GM23338 (cell line): ENCODE results near the gene CD247. TPM values are rescaled to one million over a fixed set of nuclear protein-coding genes. Genes with fewer than 3 reads are reported as not detected.

Experiments
- ATAC-seq: fragments of 200-7000 bp; cut with Tn5 transposase; 3 replicates; pipeline ENCODE4 v1.9.1; 2020
- DNase-seq: peaks from one replicate; pipeline ENCODE4 v3.0.0-alpha.2; 2015; ENCODE audit warnings: low spot score
- H2AFZ ChIP-seq: fragments of 200-600 bp; sonication (generic); 2 replicates; pipeline ENCODE4 v1.8.0; 2016; ENCODE audit warnings: antibody characterized with exemption, mild to moderate bottlenecking, moderate library complexity
- H3F3A ChIP-seq: fragments of 200-600 bp; sonication (generic); replicated peaks from 2 replicates; pipeline ENCODE4 v1.8.0; 2017; ENCODE audit warnings: antibody characterized with exemption, mixed run types, low read depth
- H3K27ac ChIP-seq: fragments of 200-600 bp; sonication (generic); 2 replicates; pipeline ENCODE4 v1.6.1; 2016; ENCODE audit warnings: low read depth
- H3K27me3 ChIP-seq: fragments of 200-600 bp; sonication (generic); 2 replicates; pipeline ENCODE4 v1.8.0; 2016; ENCODE audit warnings: mild to moderate bottlenecking, mixed run types, moderate library complexity; ENCODE audit not compliant: insufficient read depth
- H3K36me3 ChIP-seq: fragments of 200-600 bp; sonication (generic); 2 replicates; pipeline ENCODE4 v1.8.0; 2016; ENCODE audit warnings: mild to moderate bottlenecking; ENCODE audit not compliant: insufficient read depth
- H3K4me1 ChIP-seq: fragments of 200-600 bp; sonication (generic); 2 replicates; pipeline ENCODE4 v1.8.0; 2016; ENCODE audit warnings: mild to moderate bottlenecking, moderate library complexity; ENCODE audit not compliant: insufficient read depth
- H3K4me2 ChIP-seq: fragments of 200-600 bp; sonication (generic); 2 replicates; pipeline ENCODE4 v1.7.1; 2017; ENCODE audit warnings: mixed run types
- H3K4me3 ChIP-seq: fragments of 200-600 bp; sonication (generic); 2 replicates; pipeline ENCODE4 v1.6.1; 2016; ENCODE audit warnings: mixed run types
- H3K79me2 ChIP-seq: fragments of 200-600 bp; sonication (generic); replicated peaks from 2 replicates; pipeline ENCODE4 v1.8.0; 2017; ENCODE audit warnings: mild to moderate bottlenecking; ENCODE audit not compliant: insufficient read depth
- H3K9me2 ChIP-seq: fragments of 200-600 bp; sonication (generic); 2 replicates; pipeline ENCODE4 v1.8.0; 2017; ENCODE audit not compliant: insufficient read depth
- H4K20me1 ChIP-seq: fragments of 200-600 bp; sonication (generic); replicated peaks from 2 replicates; pipeline ENCODE4 v1.8.0; 2017; ENCODE audit warnings: mild to moderate bottlenecking; ENCODE audit not compliant: insufficient read depth
- H3K27ac Mint-ChIP-seq: 2 replicates; pipeline ENCODE4 v1.8.0; 2020; ENCODE audit warnings: inconsistent platforms, mild to moderate bottlenecking, moderate library complexity, mixed read lengths
- H3K27me3 Mint-ChIP-seq: 3 replicates; pipeline ENCODE4 v1.8.0; 2022; ENCODE audit warnings: low read depth, mild to moderate bottlenecking, moderate library complexity, mixed read lengths, inconsistent platforms; ENCODE audit not compliant: insufficient read depth, poor library complexity
- H3K36me3 Mint-ChIP-seq: 3 replicates; pipeline ENCODE4 v1.8.0; 2021; ENCODE audit warnings: low read depth, mild to moderate bottlenecking, inconsistent platforms, moderate library complexity, mixed read lengths
- H3K4me1 Mint-ChIP-seq: 3 replicates; pipeline ENCODE4 v1.8.0; 2020; ENCODE audit warnings: mild to moderate bottlenecking, inconsistent platforms, mixed read lengths
- H3K4me3 Mint-ChIP-seq: 3 replicates; pipeline ENCODE4 v1.8.0; 2021; ENCODE audit warnings: moderate library complexity, mild to moderate bottlenecking, inconsistent platforms, mixed read lengths
- H3K9me3 Mint-ChIP-seq: 3 replicates; pipeline ENCODE4 v1.8.0; 2020; ENCODE audit warnings: moderate library complexity, mild to moderate bottlenecking, inconsistent platforms, mixed read lengths
- EZH2 ChIP-seq: fragments of 200-600 bp; sonication (generic); IDR thresholded peaks from one replicate; pipeline ENCODE4 v1.8.0; 2017; ENCODE audit warnings: antibody characterized with exemption, mild to moderate bottlenecking, low read depth; ENCODE audit not compliant: unreplicated experiment
- POLR2AphosphoS5 ChIP-seq: IDR thresholded peaks from 2 replicates; pipeline ENCODE4 v1.6.1; 2016; ENCODE audit warnings: antibody characterized with exemption, low read depth
- STAT1 ChIP-seq: IDR thresholded peaks from one replicate; pipeline ENCODE4 v1.6.1; 2016; ENCODE audit warnings: antibody characterized with exemption; ENCODE audit not compliant: unreplicated experiment
- ZNF114 ChIP-seq: fragments of 250-450 bp; sonication (Bioruptor Pico); IDR thresholded peaks from 2 replicates; pipeline ENCODE4 v1.5.0; 2020; ENCODE audit warnings: mild to moderate bottlenecking, moderate library complexity
- ZNF331 ChIP-seq: fragments of 250-450 bp; sonication (Bioruptor Pico); IDR thresholded peaks from 2 replicates; pipeline ENCODE4 v1.5.0; 2020; ENCODE audit warnings: low read depth, mild to moderate bottlenecking, moderate library complexity
- polyA plus RNA-seq: library from polyadenylated mRNA; unstranded; fragments of >200 nt; fragmentation: Nextera tagmentation; extraction: Ambion mirVana; gene quantifications from 2 replicates; pipeline ENCODE4 v1.2.1, GENCODE V29; 2016
- total RNA-seq: library from RNA; depleted of rRNA; stranded (reverse); fragments of >200 nt; shearing (Covaris generic); gene quantifications from 2 replicates; pipeline ENCODE4 v1.2.3, GENCODE V29; 2014
- TF ChIP-seq, protein P1 (sequence below): IDR thresholded peaks from one replicate; pipeline ENCODE4 v1.6.1; 2018; ENCODE audit warnings: antibody characterized with exemption; ENCODE audit not compliant: unreplicated experiment
- TF ChIP-seq, protein P2 (sequence below), 2 experiments: fragments of 200-600 bp in 1 of 2; sonication (generic) in 1 of 2; conservative IDR thresholded peaks; 2 replicates each; pipeline versions ENCODE4 v1.5.1 to v1.6.1; 2016 to 2017; ENCODE audit warnings: antibody characterized with exemption in 2 of 2, low read depth in 2 of 2, mild to moderate bottlenecking in 2 of 2, moderate library complexity in 1 of 2
- TF ChIP-seq, protein P3 (sequence below): IDR thresholded peaks from 2 replicates; pipeline ENCODE4 v1.6.1; 2016; ENCODE audit warnings: antibody characterized with exemption

CD247 gene
- total and polyA plus RNA-seq, 2 experiments from 2014 or later: 1.2 to 1.4 TPM

DNA sequence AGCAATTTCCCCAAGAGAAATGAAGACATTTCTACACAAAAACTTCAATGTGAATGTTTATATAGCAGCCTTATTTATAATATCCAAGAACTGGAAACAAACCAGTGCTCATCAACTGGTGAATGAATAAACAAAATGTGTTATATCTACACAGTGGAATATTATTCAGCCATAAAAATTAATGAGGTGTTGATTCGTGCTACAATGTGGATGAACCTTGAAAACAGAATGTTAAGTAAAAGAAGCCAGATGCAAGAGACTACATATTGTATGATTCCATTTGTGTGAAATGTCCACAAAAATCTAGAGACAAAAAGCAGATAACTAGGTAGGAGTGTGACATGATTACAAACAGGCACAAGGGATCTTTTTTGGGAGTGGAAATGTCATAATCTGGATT is 110.0 kb downstream of the CD247 start (continued):
- TF ChIP-seq, protein P1, sequence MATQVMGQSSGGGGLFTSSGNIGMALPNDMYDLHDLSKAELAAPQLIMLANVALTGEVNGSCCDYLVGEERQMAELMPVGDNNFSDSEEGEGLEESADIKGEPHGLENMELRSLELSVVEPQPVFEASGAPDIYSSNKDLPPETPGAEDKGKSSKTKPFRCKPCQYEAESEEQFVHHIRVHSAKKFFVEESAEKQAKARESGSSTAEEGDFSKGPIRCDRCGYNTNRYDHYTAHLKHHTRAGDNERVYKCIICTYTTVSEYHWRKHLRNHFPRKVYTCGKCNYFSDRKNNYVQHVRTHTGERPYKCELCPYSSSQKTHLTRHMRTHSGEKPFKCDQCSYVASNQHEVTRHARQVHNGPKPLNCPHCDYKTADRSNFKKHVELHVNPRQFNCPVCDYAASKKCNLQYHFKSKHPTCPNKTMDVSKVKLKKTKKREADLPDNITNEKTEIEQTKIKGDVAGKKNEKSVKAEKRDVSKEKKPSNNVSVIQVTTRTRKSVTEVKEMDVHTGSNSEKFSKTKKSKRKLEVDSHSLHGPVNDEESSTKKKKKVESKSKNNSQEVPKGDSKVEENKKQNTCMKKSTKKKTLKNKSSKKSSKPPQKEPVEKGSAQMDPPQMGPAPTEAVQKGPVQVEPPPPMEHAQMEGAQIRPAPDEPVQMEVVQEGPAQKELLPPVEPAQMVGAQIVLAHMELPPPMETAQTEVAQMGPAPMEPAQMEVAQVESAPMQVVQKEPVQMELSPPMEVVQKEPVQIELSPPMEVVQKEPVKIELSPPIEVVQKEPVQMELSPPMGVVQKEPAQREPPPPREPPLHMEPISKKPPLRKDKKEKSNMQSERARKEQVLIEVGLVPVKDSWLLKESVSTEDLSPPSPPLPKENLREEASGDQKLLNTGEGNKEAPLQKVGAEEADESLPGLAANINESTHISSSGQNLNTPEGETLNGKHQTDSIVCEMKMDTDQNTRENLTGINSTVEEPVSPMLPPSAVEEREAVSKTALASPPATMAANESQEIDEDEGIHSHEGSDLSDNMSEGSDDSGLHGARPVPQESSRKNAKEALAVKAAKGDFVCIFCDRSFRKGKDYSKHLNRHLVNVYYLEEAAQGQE: no peak
- no peak for TF ChIP-seq ZNF114 (CRISPR knock-in tag)
- TF ChIP-seq, protein P2, sequence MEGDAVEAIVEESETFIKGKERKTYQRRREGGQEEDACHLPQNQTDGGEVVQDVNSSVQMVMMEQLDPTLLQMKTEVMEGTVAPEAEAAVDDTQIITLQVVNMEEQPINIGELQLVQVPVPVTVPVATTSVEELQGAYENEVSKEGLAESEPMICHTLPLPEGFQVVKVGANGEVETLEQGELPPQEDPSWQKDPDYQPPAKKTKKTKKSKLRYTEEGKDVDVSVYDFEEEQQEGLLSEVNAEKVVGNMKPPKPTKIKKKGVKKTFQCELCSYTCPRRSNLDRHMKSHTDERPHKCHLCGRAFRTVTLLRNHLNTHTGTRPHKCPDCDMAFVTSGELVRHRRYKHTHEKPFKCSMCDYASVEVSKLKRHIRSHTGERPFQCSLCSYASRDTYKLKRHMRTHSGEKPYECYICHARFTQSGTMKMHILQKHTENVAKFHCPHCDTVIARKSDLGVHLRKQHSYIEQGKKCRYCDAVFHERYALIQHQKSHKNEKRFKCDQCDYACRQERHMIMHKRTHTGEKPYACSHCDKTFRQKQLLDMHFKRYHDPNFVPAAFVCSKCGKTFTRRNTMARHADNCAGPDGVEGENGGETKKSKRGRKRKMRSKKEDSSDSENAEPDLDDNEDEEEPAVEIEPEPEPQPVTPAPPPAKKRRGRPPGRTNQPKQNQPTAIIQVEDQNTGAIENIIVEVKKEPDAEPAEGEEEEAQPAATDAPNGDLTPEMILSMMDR (conservative IDR thresholded peaks at IDR 0.05; ENCODE audit: low read depth in 2 of 2): no peak
- no peak for TF ChIP-seq STAT1

DNA sequence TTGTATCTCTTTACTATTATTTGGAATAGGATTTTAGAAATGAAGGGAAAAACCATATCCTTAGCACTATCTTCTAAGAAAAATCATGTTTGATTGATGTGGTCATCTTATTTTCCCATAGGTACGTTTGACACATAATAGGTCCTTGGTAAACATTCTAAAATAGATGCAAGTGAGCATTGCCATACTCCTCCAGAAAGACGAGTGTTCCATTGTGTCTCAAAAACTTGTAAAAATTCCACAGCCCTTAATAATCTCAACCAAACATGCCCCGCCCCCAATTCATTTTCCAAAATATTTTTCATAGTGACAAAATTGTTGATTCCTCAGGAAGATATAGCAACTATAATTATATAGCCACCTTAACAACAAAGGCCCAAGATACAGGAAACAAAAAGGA is 113.4 kb downstream of the CD247 start:
- Histone ChIP-seq H3F3A (no peaks in the 10 kb centered on the region; the same call in 1 of the 2 replicates), H3K4me3 (no peak overlapping the region), H3K79me2 (no peaks in the 10 kb centered on the region), H4K20me1 (no peaks in the 10 kb centered on the region; the same call in 1 of the 2 replicates), H3K27me3 (no peaks in the 10 kb centered on the region), H3K27ac (no peak overlapping the region), H3K4me1 (no peaks in the 10 kb centered on the region), H3K36me3 (peaks cover 19% of the 10 kb centered on the region; the same call in 1 of the 2 replicates), H2AFZ (no peak overlapping the region), H3K9me2 (no peaks in the 10 kb centered on the region), H3K4me2 (no peak overlapping the region)
- Mint-ChIP-seq H3K27me3 (peaks cover 2% of the 10 kb centered on the region), H3K4me3 (no peak overlapping the region), H3K4me1 (no peaks in the 10 kb centered on the region), H3K27ac (no peak overlapping the region), H3K36me3 (peaks cover 42% of the 10 kb centered on the region), H3K9me3 (no peaks in the 10 kb centered on the region)
- no peak for ATAC-seq
- DNase-seq: no peak
- TF ChIP-seq, protein P3, sequence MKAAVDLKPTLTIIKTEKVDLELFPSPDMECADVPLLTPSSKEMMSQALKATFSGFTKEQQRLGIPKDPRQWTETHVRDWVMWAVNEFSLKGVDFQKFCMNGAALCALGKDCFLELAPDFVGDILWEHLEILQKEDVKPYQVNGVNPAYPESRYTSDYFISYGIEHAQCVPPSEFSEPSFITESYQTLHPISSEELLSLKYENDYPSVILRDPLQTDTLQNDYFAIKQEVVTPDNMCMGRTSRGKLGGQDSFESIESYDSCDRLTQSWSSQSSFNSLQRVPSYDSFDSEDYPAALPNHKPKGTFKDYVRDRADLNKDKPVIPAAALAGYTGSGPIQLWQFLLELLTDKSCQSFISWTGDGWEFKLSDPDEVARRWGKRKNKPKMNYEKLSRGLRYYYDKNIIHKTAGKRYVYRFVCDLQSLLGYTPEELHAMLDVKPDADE: no peak
- TF ChIP-seq POLR2AphosphoS5 (no peak), ZNF331 (CRISPR knock-in tag) (no peak), STAT1 (no peak), EZH2 (no peak), ZNF114 (CRISPR knock-in tag) (no peak)
- TF ChIP-seq, protein P1: no peak
